ENCODE data around the gene HOXC5.

Gene HOXC5

GRCh38 chr12:53996240-53997203, 36.3 kb upstream of the HOXC5 start:
- DNase-seq = no peak

GRCh38 chr12:53997204-53998109, 35.4 kb upstream of the HOXC5 start:
- no peak for DNase-seq

- no peak for DNase-seq
Measured at GRCh38 chr12:53998110-53998899, 34.5 kb upstream of the HOXC5 start.

- DNase-seq = no peak
Measured at GRCh38 chr12:53998900-53999236, 34.0 kb upstream of the HOXC5 start.

- DNase-seq = no peak
Measured at GRCh38 chr12:53999559-54000115, 33.2 kb upstream of the HOXC5 start.

GRCh38 chr12:54000116-54001114, 32.4 kb upstream of the HOXC5 start, which contains the start of gene HOXC9:
HOXC9 (plus strand) TSS chr12:54000161; CDS start chr12:54000189, 28 bp downstream.
- DNase-seq = no peak

- no peak for DNase-seq
Measured at GRCh38 chr12:54001283-54002187, 31.3 kb upstream of the HOXC5 start.

- DNase-seq = no peak
Measured at GRCh38 chr12:54002278-54002914, 30.5 kb upstream of the HOXC5 start.

GRCh38 chr12:54002915-54003389, 29.9 kb upstream of the HOXC5 start:
- DNase-seq = no peak

GRCh38 chr12:54003625-54004024, 29.2 kb upstream of the HOXC5 start:
- no peak for DNase-seq

- no peak for DNase-seq
Measured at GRCh38 chr12:54004063-54004840, 28.6 kb upstream of the HOXC5 start.

GRCh38 chr12:54004841-54005530, 27.9 kb upstream of the HOXC5 start:
- DNase-seq = no peak

GRCh38 chr12:54005531-54005852, 27.4 kb upstream of the HOXC5 start:
- no peak for DNase-seq

- DNase-seq = peak; percentile 88
Measured at GRCh38 chr12:54005853-54006558, 26.8 kb upstream of the HOXC5 start.

GRCh38 chr12:54006559-54007220, 26.2 kb upstream of the HOXC5 start:
- no peak for DNase-seq

- DNase-seq = no peak
Measured at GRCh38 chr12:54007538-54008259, 25.2 kb upstream of the HOXC5 start.
